ENCODE results near the gene GMPR. TPM values are rescaled to one million over a fixed set of nuclear protein-coding genes. Genes with fewer than 3 reads are reported as not detected.

Gene GMPR
- total and polyA plus RNA-seq, 5 donors, result 68.2 to 123 (median 72.3) TPM

DNA sequence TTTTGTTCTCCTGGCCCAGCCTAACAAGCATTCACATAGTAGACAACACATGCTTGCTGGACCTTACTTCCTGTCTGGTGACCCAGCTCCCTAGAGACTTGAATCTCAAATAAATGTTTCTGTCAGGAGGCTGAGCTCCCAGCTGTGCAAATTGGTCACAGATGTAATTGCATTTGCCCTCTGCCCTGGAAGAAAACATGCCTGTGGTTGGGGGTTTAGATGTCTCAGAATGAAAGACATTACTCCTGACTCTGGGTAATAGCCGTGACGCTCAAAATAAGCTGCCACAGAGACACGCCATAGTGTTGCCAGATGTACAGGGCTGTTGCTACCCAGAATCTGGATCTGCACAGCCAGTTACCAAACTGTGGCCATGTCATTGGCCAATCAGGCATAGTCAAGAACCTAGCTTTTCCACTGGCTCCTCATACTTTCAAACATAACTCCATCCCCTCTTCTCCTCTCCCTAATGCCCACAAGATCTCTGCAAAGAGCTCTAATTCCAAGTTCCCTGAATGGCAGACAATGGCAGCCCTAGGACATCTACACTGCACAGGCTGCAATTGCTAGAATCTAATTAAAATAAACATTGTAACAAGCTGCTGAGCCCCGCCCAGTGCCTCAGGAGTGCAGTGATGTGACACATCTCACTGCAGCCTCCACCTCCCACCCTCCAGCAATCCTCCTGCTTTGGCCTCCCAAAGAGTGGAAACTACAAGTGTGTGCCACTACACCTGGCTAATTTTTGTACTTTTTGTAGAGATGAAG, 32.8 kb upstream of the GMPR start:
- DNase-seq (no peak), ATAC-seq (peak; percentile 26 to 58)
- intact Hi-C loops (cut with DNase I), result loop anchor here in 3 of 4 donors (5.0 kb wide), 2 partner anchors 513 to 518 kb away; no protein-coding TSS in a partner anchor
- 68% methylated on average over 4 of the region's 4 CpGs for WGBS
- Histone ChIP-seq H3K4me3 (ENCODE audit: low read length) (no peak overlapping the region), H3K9me3 (ENCODE audit: control insufficient read depth, low read length) (no peaks in the 10 kb centered on the region), H3K4me1 (ENCODE audit: control insufficient read depth, insufficient read depth, low read length) (no peaks in the 10 kb centered on the region), H3K27ac (ENCODE audit: low read length) (no peak overlapping the region), H3K27me3 (ENCODE audit: control insufficient read depth, insufficient read depth) (no peaks in the 10 kb centered on the region)

DNA sequence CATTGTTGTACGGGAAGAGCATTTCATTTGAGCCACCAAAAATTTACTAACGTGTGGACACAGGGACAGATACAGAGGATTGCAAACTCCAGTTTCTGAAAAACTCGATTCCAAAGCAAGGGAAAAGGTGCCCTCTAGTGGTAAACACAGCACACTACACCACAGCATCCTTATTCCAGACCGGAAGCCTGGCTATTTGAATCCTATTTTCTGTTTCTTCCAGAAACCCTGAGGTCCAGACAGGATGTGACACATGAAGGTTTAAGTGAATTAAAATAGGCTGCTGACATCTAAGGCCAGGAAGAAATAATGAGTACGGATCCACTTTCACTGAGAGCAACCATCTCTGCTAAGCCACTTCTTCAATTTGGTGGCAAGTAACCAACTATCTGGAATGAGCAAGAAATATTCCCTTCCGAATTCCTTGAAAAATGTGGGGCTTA, 31.8 kb upstream of the GMPR start:
- ATAC-seq (peak; percentile 70 to 81), DNase-seq (peak in 1 of 3 donors; percentile 18)
- H3K9me3 ChIP-seq (ENCODE audit: control insufficient read depth, low read length), result no peaks in the 10 kb centered on the region
- H3K4me1 ChIP-seq (ENCODE audit: control insufficient read depth, insufficient read depth, low read length), result no peaks in the 10 kb centered on the region
- H3K27me3 ChIP-seq (ENCODE audit: control insufficient read depth, insufficient read depth), result no peaks in the 10 kb centered on the region
- 5% methylated on average over 6 of the region's 6 CpGs for WGBS
- H3K4me3 ChIP-seq (ENCODE audit: low read length), result no peak overlapping the region
- intact Hi-C loops (cut with DNase I), result loop anchor here in 3 of 4 donors (5.0 kb wide), 2 partner anchors 514 to 519 kb away; no protein-coding TSS in a partner anchor
- H3K27ac ChIP-seq (ENCODE audit: low read length), result no peak overlapping the region

DNA sequence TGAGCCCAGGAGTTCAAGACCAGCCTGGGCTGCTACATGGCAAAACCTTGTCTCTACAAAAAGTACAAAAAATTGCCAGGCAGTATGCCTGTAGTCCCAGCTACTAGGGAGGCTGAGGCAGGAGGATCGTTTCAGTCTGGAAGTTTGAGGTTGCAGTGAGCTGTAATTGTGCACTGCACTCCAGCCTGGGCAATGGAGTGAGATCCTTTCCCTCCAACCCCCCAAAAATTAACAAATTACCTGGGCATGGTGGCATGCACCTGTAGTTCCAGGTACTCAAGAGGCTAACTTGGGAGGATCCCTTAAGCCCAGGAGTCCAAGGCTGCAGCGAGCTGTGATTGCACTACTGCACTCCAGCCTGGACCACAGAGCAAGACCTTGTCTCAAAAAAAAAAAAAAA, 29.4 kb upstream of the GMPR start:
- DNase-seq, result no peak
- Histone ChIP-seq H3K4me3 (ENCODE audit: low read length) (no peak overlapping the region), H3K4me1 (ENCODE audit: control insufficient read depth, insufficient read depth, low read length) (no peaks in the 10 kb centered on the region), H3K9me3 (ENCODE audit: control insufficient read depth, low read length) (no peaks in the 10 kb centered on the region), H3K27ac (ENCODE audit: low read length) (no peak overlapping the region), H3K27me3 (ENCODE audit: control insufficient read depth, insufficient read depth) (no peaks in the 10 kb centered on the region)
- 89% methylated on average over 2 of the region's 2 CpGs for WGBS
- intact Hi-C loops (cut with DNase I), result loop anchor here in 3 of 4 donors (5.0 kb wide), 2 partner anchors 517 to 522 kb away; no protein-coding TSS in a partner anchor
- ATAC-seq, result no peak

DNA sequence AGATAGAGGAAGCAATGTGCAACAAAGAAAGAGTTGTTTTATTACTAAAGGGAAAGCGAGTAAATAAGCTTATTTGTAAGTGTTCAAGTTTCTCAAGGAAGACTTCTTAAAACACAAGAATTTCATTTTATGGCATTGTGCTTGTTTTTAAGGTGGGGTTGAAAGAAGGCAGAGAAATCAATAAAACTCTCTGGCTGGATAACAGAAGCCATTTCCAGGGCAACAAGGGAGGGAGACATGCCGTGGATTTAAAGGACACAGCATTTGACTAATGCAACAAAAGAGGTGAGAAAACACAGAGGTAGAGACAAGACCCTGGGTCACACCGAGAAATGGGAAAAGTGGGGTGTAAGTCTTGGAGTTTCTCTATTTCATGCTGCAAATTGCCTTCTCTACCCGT, 28.8 kb upstream of the GMPR start:
- ATAC-seq, result no peak
- intact Hi-C loops (cut with DNase I), result loop anchor here in 3 of 4 donors (5.0 kb wide), 2 partner anchors 517 to 522 kb away; no protein-coding TSS in a partner anchor

DNA sequence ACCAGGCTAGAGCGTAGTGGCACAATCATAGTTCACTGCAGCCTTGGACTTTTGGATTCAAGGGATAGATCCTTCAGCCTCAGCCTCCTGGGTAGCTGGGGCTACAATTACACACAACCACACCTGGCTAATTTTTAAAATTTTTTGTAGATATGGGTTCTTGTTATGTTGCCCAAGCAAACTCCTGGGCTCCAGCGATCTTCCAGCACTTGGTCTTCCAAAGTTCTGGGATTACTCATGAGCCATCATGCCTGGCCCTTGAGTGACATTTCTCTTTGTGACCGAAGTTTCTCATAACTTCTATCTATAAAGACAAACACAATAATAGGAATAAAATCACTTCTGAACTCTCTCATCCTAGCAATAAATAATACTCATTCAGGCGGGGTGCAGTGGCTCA, 26.1 kb upstream of the GMPR start:
- WGBS, result 96% methylated on average over 4 of the region's 4 CpGs

More for the DNA sequence above, 28.8 kb upstream of the GMPR start:
- Histone ChIP-seq H3K4me1 (ENCODE audit: control insufficient read depth, insufficient read depth, low read length) (no peaks in the 10 kb centered on the region), H3K27ac (ENCODE audit: low read length) (no peak overlapping the region), H3K27me3 (ENCODE audit: control insufficient read depth, insufficient read depth) (no peaks in the 10 kb centered on the region), H3K9me3 (ENCODE audit: control insufficient read depth, low read length) (no peaks in the 10 kb centered on the region), H3K4me3 (ENCODE audit: low read length) (no peak overlapping the region)
- no peak for DNase-seq
- WGBS, result 85% methylated on average over 4 of the region's 4 CpGs

DNA sequence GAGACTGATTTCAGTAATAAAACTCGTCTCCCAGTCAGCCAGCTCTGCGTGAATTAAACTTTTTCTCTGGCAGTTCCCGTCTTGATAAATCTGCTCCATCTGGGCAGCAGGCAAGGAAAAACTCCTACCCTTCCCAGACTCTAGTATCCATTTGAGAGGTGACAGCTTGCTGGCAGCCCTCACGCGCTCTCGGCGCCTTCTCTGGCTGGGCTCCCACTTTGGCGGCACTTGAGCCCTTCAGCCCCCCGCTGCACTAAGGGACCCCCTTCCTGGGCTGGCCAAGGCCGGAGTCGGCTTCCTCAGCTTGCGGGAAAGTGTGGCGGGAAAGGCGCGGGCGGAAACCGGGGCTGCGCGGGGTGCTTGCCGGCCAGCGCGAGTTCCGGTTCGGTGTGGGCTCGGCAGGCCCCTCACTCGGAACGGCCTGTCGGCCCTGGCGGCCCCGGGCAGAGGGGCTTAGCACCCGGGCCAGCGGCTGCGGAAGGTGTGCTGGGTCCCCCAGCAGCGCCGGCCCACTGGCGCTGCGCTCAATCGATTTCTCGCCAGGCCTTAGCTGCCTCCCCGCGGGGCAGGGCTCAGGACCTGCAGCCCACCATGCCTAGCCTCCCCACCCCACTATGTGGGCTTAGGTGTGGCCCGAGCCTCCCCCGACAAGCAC, 21.8 kb upstream of the GMPR start:
- no peaks in the 10 kb centered on the region for H3K27me3 ChIP-seq (ENCODE audit: control insufficient read depth, insufficient read depth)
- DNase-seq (peak in 2 of 3 donors; percentile 74 to 79), ATAC-seq (peak; percentile 45 to 58)
- no peaks in the 10 kb centered on the region for H3K9me3 ChIP-seq (ENCODE audit: control insufficient read depth, low read length)
- no peaks in the 10 kb centered on the region for H3K4me1 ChIP-seq (ENCODE audit: control insufficient read depth, insufficient read depth, low read length)
- H3K27ac ChIP-seq (ENCODE audit: low read length), result no peak overlapping the region
- H3K4me3 ChIP-seq (ENCODE audit: low read length), result peak overlapping the region; percentile 29
- intact Hi-C loops (cut with DNase I), result no loop called here
- WGBS, result 27% methylated on average over 43 of the region's 43 CpGs

More for the DNA sequence above, 26.1 kb upstream of the GMPR start:
- no peak overlapping the region for H3K27ac ChIP-seq (ENCODE audit: low read length)
- DNase-seq (no peak), ATAC-seq (no peak)
- no peaks in the 10 kb centered on the region for H3K27me3 ChIP-seq (ENCODE audit: control insufficient read depth, insufficient read depth)
- no peak overlapping the region for H3K4me3 ChIP-seq (ENCODE audit: low read length)
- intact Hi-C loops (cut with DNase I), result no loop called here
- H3K9me3 ChIP-seq (ENCODE audit: control insufficient read depth, low read length), result no peaks in the 10 kb centered on the region
- no peaks in the 10 kb centered on the region for H3K4me1 ChIP-seq (ENCODE audit: control insufficient read depth, insufficient read depth, low read length)

DNA sequence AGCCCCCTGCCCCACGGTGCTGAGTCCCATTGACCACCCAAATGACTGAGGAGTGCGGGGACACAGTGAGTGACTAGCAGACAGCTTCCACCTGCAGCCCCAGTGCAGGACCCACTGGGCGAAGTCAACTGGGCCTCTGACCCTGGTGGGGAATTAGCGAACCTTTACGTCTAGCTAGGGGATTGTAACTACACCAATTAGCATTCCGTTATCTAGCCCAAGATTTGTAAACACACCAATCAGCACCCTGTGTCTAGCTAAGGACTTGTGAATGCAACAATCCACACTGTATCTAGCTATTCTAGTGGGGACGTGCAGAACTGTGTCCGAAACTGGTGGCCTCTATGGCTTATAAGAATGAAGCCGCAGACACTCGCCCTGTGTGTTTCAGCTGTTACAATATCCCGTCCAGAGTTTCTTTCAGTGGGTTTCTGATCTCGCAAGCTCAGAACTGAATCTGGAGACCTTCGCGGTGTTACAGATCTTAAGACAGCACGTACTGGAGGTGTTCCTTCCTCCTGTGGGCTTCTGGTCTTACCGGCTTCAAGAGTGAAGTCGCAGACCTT, 21.1 kb upstream of the GMPR start:
- Histone ChIP-seq H3K9me3 (ENCODE audit: control insufficient read depth, low read length) (no peaks in the 10 kb centered on the region), H3K4me3 (ENCODE audit: low read length) (no peak overlapping the region), H3K4me1 (ENCODE audit: control insufficient read depth, insufficient read depth, low read length) (no peaks in the 10 kb centered on the region), H3K27ac (ENCODE audit: low read length) (no peak overlapping the region), H3K27me3 (ENCODE audit: control insufficient read depth, insufficient read depth) (no peaks in the 10 kb centered on the region)
- WGBS, result 91% methylated on average over 17 of the region's 17 CpGs
- intact Hi-C loops (cut with DNase I), result no loop called here
- peak; percentile 5 to 22 for ATAC-seq
- DNase-seq, result no peak

DNA sequence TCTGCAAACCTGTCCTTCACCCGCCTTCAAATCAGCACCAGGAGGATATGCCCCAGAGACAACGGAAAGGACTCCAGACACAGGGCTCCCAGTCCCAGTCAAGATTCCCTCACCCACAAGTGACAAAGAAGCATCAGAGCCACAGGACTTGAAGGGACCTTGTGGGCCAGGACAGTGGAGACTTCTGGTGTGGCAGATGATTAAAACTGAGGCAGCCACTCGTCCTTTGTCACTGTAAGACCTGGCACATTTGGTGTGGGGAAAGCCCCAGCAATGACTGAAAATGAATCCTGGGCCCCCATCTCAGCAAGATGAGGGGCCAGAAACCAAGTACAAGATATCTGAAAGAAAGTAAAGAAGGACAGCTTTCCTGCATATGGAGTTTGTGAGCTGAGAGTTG, 15.6 kb upstream of the GMPR start:
- 95% methylated on average over 3 of the region's 3 CpGs for WGBS
- no peaks in the 10 kb centered on the region for H3K27me3 ChIP-seq (ENCODE audit: control insufficient read depth, insufficient read depth)
- H3K4me3 ChIP-seq (ENCODE audit: low read length), result no peak overlapping the region
- H3K4me1 ChIP-seq (ENCODE audit: control insufficient read depth, insufficient read depth, low read length), result no peaks in the 10 kb centered on the region
- DNase-seq, result no peak
- no peak overlapping the region for H3K27ac ChIP-seq (ENCODE audit: low read length)
- intact Hi-C loops (cut with DNase I), result no loop called here
- H3K9me3 ChIP-seq (ENCODE audit: control insufficient read depth, low read length), result no peaks in the 10 kb centered on the region
- ATAC-seq, result no peak

DNA sequence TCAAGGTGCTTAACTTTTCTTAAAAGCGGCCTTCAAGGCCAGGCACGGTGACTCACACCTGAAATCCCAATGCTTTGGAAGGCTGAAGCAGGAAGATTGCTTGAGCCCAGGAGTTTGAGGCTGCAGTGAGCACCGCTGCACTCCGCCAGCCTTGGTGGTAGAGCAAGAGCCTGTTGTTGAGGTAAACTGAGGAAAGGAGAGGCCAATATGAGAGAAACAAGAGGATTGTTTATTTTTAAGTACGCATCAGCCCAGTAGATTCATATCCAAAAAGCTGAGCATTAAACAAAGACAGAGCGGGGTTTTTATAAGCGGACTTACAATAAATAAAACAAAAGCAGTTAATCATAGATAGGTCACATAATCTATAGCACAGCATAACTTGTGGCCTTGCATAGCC, 15.0 kb upstream of the GMPR start:
- no peaks in the 10 kb centered on the region for H3K4me1 ChIP-seq (ENCODE audit: control insufficient read depth, insufficient read depth, low read length)
- no peaks in the 10 kb centered on the region for H3K27me3 ChIP-seq (ENCODE audit: control insufficient read depth, insufficient read depth)
- WGBS, result 95% methylated on average over 7 of the region's 7 CpGs
- DNase-seq (no peak), ATAC-seq (no peak)
- intact Hi-C loops (cut with DNase I), result no loop called here
- no peak overlapping the region for H3K4me3 ChIP-seq (ENCODE audit: low read length)
- no peak overlapping the region for H3K27ac ChIP-seq (ENCODE audit: low read length)
- no peaks in the 10 kb centered on the region for H3K9me3 ChIP-seq (ENCODE audit: control insufficient read depth, low read length)

DNA sequence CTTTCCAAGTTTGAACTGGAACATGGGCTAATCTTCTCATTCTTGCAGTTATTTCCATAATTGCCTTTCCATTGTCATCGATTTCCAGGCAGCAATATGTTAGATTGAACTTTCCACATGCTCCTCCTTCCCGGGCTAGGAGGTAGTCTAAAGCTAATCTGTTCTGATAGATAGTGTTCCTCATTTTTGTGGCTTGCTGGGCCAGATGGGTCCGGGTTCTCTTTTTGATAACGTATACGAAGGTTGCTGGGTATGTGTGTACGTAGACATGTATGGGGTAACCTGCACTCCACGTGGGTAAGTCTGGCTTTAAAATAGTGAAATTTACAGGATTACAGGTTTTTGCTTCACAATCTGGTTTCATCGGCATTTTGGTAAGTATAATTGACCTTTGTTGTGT, 14.0 kb upstream of the GMPR start:
- 74% methylated on average over 8 of the region's 8 CpGs for WGBS
- Histone ChIP-seq H3K4me1 (ENCODE audit: control insufficient read depth, insufficient read depth, low read length) (no peaks in the 10 kb centered on the region), H3K4me3 (ENCODE audit: low read length) (no peak overlapping the region), H3K9me3 (ENCODE audit: control insufficient read depth, low read length) (no peaks in the 10 kb centered on the region), H3K27me3 (ENCODE audit: control insufficient read depth, insufficient read depth) (no peaks in the 10 kb centered on the region), H3K27ac (ENCODE audit: low read length) (no peak overlapping the region)
- DNase-seq, result no peak
- ATAC-seq, result no peak
- intact Hi-C loops (cut with DNase I), result no loop called here

Data from right cardiac atrium (tissue), 5 donors.